GM19351 (cell line): ENCODE measurements around the gene MYEF2.

Source experiments
- ATAC-seq: cut with Tn5 transposase; IDR thresholded peaks from one replicate; pipeline ENCODE4 v1.9.1; 2021; ENCODE audit warnings: mild to moderate bottlenecking, moderate library complexity; ENCODE audit not compliant: unreplicated experiment

The MYEF2 gene, protein sequence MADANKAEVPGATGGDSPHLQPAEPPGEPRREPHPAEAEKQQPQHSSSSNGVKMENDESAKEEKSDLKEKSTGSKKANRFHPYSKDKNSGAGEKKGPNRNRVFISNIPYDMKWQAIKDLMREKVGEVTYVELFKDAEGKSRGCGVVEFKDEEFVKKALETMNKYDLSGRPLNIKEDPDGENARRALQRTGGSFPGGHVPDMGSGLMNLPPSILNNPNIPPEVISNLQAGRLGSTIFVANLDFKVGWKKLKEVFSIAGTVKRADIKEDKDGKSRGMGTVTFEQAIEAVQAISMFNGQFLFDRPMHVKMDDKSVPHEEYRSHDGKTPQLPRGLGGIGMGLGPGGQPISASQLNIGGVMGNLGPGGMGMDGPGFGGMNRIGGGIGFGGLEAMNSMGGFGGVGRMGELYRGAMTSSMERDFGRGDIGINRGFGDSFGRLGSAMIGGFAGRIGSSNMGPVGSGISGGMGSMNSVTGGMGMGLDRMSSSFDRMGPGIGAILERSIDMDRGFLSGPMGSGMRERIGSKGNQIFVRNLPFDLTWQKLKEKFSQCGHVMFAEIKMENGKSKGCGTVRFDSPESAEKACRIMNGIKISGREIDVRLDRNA

DNA sequence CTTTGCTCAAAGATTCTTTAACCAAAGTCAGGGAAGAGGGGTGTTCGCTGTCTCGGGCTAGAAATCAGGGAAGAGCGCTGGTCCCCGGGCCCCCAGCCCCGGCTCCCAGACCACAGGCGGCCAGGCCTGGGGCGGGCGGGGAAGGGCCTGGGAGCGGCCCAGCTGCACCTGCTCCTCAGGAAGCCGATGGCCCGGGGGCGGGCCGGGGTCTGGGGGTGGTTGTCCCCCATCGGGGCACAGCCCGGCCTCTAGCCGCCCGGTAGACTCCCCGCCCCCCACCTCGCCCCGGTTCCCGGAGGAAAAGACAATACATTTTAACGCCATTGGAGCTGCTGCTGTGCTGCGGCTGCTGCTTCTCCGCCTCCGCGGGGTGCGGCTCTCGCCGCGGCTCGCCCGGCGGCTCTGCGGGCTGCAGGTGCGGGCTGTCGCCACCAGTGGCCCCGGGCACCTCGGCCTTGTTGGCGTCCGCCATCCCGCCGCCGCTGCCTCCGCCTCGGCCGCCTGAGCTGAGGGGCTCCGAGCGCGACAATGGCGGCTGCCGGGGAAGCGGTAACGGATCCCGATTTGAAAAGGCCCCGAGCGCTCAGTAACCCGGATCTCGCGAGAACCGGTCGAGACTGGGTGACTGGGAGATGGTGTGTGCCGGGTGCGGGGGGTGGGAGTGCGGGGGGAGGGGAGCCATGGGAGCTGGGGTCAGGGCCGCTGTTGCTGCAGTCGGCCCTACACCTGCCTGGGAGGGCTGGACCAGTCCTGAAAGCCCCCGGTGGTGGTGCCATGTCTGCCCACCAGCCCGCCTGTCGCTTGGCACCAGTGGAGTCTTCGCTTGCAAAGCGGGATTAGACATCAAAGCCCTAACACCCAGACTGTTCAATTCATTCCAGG is at the start of gene MYEF2:
Gene MYEF2 (minus strand): TSS at position 530 of the 882 bp plus-strand sequence. CDS start 58 bp downstream, at position 472.
- ATAC-seq, result peak; percentile 80

- ATAC-seq, result no peak
Measured at GRCh38 chr15:48225771-48226170, 47.7 kb upstream of the MYEF2 start.

DNA sequence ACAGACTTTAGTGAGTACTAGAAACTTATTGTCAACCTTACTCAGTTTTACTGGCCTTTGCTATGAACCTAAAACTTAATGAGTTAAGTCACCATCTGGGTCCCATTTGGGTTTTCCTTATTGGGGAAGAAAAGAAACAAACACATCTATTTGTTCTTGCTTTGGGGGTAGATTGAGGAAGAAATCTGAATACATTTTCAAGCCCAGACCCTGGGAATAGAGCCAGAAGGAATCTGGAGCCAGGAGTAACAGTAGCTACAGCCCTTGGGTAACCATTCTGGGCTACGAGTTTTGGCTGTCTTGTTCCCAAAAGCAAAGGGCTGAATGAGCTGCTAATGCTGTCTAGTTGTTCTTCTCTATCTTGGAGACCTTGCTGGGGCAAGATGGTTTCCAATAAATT is 44.5 kb upstream of the MYEF2 start:
- ATAC-seq, result no peak

DNA sequence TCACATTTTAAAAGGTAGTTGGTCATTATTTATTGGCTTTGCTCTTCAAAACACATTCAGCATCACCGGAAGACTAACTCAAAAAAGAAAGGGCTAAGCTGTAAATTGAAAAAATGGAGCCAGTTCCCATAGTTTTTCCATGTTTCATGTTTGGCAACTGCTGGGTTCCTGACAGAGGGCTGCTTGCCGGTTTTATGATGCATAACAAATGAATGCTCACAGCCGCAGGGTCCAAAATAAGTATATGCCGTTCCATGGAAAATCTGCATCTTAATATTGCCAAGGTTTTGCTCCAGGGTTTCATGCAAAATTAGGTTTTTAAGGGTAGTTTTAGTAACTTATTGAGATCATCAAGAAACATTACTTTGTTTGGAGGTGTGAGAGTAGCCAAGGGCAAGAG is 43.8 kb upstream of the MYEF2 start:
- no peak for ATAC-seq

- no peak for ATAC-seq
Measured at GRCh38 chr15:48221261-48221660, 43.2 kb upstream of the MYEF2 start.

DNA sequence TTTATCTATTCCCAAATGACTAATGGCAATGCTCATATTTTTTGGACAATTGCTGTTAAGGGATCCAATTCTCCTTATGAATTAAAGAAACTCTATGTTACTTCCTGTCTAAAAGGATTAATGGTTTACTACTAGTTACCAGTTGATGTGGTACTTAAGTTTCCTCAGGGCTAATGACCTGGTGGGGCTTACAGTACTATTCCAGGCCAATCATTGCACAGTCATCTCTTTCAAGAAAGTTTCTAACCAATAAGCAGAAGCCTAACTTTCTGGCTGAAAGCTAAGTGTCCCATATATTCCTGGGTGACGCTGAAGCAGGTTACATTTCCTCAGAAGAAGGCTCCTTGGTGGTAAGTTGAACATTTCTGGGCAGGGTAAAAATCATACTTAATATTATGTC is 27.9 kb upstream of the MYEF2 start, which contains the start of gene SLC12A1:
Gene SLC12A1 (plus strand): TSS at position 322 of the 400 bp plus-strand sequence. CDS start 1,418 bp downstream, outside the sequence.
- ATAC-seq, result no peak

DNA sequence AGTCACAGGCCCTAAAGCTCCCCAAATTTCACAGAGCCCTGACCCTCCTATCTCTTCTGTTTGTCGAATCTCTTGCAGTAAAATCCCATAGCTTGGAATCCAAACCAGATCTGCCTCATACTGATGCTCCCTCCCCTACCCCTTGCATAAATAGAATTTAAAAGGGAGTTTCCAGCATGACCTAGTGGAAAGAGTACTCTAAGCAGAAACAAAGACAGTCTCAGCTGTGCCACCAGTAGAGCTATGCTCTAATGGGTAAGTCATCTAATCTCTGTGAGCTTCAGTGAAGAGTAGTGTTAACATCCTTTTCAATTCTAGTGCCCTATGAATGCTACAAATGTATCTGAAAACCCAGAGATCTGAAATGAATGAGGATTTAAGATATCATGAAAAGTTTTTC is 24.0 kb upstream of the MYEF2 start:
- ATAC-seq, result no peak

DNA sequence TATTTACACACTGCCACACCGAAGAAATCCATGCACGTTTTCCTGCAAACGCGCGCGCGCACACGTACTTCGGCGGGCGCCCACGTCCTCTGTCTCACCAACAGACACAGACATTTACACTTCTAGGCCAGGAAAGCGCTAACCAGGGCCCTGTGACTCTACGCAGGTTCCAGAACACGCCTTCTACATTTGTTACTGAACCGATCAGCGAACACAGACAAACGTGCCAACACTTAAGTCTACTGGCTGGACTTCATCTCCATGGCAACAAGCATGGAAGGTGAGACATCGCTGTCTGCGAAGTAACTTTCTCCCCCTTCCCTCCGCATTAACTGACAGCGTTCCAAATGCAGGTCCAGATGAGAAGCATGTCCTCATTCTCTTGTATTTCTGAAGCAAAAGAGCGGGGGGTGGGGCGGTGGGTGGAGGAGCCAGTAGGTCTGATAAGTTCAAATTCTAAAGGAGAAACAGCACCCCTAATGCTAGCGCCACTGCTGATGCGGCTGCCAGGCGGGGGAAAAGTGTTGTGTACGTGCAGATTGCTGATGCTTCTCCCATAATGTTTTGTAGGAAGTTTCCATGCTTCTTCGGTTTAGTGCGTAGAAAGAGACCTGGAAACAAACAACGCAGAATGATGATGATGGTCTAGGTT is 13.6 kb upstream of the MYEF2 start, which contains the start of gene CTXN2:
Gene CTXN2 (plus strand): TSS at position 92 of the 652 bp plus-strand sequence. CDS start 9,636 bp downstream, outside the sequence.
- no peak for ATAC-seq

DNA sequence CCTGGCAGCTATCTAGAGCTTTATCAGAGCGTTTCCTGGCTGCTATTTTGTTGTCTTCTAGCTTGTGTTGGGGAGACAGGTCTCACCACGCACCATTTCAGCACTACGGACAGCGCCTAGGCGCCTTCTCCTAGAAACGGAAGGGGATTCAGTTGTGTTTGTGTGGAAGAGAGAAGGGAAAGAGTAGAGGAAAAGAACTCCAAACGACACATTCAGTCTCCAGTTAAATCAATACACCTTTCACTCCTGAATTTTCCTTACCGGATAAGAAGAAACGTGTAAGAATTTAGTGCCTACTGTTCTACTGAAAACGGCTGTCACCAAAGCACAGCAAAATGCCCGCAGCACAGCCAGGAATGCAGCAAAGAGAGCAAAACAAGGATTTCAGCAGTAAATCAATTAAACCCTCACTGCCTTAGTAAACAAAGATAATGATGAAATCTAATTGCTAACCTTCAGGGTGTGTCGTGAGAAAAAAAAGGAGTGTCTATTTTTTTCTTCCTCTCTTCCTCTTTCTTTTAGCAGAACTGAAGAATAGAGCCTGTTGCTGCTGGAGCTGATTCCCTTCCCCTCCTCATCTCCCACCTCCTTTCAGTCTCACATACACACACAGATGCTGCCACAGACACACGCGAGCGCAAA is 13.0 kb upstream of the MYEF2 start:
- ATAC-seq, result no peak

GRCh38 chr15:48186271-48186670 is 8.2 kb upstream of the MYEF2 start:
- ATAC-seq, result no peak

DNA sequence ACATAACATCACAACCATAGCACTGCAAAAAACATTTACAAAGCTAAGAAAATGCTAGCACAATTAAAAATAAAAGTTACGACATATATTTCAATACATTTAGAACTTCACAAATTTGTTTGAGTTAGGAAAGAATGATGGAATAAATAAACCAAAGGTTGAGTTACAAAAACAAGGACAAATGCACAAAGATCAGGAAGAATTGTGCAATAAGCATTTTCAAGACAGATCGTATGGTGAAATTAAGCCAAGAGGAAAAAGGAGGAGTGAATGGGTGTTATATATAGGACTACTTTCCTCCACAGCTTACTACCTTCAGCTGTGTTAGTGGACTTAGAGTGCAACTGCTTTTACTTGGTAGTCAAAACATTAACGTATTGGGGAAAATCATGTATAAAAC is 7.4 kb upstream of the MYEF2 start:
- ATAC-seq, result no peak

DNA sequence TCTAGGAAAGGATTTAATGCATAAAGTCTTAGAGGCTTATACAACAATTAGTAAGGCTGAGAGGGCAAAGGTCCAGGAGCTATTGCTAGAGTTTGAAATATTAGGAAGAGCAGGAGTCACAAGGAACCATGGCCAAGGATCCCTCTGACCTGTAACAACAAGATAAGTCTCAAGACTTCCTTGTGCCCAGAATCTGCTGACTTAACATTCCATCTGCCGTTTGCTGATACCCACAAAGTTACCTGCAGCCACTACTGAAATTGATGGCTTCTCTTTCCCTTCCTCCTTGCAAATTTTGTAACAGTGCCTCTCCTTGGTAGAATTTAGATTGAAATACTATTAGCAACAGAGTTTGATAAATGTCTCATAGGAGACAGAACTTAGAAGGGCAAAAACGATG is 4.7 kb upstream of the MYEF2 start:
- ATAC-seq, result no peak

- no peak for ATAC-seq
Measured at GRCh38 chr15:48178648-48178931, 495 bp upstream of the MYEF2 start.

GRCh38 chr15:48177383-48177765 is 721 bp downstream of the MYEF2 start:
- peak; percentile 71 for ATAC-seq

DNA sequence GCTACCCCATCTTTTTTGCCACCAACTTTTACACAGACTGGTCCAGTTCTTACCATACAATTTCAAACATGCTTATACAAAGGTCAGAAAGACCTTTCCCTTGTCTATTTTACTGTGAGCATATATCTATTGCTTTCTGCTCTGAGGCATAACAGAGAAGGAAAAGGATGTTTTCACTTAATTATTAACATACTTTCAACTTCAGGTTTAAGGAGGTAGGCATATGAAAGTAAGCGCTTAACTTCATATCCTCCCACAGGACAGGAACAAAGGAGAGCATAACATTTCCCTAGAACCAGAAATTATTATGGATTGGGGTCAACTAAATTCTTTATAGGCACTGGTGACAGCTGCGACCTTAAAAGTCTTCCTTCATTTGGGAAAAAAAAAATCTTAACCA is 1.1 kb downstream of the MYEF2 start:
- no peak for ATAC-seq

- ATAC-seq, result no peak
Measured at GRCh38 chr15:48176112-48176511, 2.0 kb downstream of the MYEF2 start.

- no peak for ATAC-seq
Measured at GRCh38 chr15:48175126-48175525, 3.0 kb downstream of the MYEF2 start.

DNA sequence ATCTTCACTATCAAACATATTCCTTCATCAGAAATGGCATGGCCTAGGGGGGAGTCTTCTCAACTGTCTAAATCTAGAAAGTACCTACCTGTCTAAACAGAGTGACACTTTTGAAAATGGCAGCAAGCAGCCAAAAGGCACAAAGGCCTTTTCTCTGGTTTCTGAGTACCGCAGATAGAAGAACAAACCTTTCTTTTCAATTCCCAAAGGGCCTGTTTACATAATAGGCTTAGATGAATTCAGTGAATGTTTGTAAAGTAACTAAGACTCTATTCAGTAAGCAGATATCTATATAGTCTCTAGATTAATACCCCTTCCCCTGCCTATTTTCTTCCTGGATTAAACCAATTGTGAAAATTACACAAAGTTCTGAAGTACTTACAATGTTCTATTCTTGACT is 7.1 kb downstream of the MYEF2 start:
- no peak for ATAC-seq

DNA sequence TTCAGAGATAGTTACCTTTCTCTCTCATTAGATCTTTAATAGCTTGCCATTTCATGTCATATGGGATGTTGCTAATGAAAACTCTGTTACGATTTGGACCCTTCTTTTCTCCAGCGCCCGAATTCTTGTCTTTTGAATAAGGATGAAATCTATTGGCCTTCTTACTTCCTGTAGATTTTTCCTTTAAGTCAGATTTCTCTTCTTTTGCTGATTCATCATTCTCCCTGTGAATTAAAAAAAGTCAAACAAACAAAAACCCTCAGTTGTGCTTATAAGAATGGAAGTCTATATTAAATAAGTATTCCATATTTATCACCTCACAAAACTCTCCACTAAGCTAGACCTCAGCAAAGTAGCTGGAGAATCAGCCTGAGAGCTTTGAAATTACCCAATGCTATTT is 9.5 kb downstream of the MYEF2 start:
- ATAC-seq, result no peak

- no peak for ATAC-seq
Measured at GRCh38 chr15:48153526-48153925, 24.6 kb downstream of the MYEF2 start.

DNA sequence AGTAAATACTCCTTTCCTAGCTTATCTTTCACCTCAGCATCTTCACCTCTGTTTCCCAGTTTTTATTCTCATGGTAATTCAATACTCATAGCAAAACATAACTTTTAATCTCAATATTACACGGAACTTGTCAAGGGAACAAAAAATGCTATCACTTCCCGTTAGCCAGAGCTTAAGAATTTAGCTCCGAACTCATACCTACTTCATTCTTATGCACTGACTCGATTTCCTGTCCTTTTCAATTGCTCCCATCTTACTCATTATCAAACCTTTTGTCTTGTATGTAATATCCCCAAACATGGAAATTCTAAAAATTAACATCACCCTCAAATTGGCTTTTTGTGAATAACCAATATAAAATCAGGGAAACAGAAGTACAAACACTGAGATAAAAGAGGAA is 28.2 kb downstream of the MYEF2 start:
- ATAC-seq, result no peak
